Ishikawa (cell line): ENCODE measurements around the gene PRDM11.

Experiments used
- CEBPB ChIP-seq: IDR thresholded peaks from 2 replicates; pipeline ENCODE4 v1.6.1; 2012
- CREB1 ChIP-seq: IDR thresholded peaks from 2 replicates; pipeline ENCODE4 v1.6.1; 2012; ENCODE audit warnings: low read depth
- EGR1 ChIP-seq: IDR thresholded peaks from 2 replicates; pipeline ENCODE4 v1.6.1; 2012
- EP300 ChIP-seq: IDR thresholded peaks from 2 replicates; pipeline ENCODE4 v1.6.1; 2012; ENCODE audit warnings: borderline replicate concordance
- NFIC ChIP-seq: IDR thresholded peaks from 2 replicates; pipeline ENCODE4 v1.6.1; 2012
- RAD21 ChIP-seq: IDR thresholded peaks from 2 replicates; pipeline ENCODE4 v1.6.1; 2012; ENCODE audit warnings: low read depth
- TAF1 ChIP-seq: IDR thresholded peaks from 2 replicates; pipeline ENCODE4 v1.6.1; 2012; ENCODE audit warnings: low read depth, mild to moderate bottlenecking
- TCF12 ChIP-seq: IDR thresholded peaks from 2 replicates; pipeline ENCODE4 v1.6.1; 2012; ENCODE audit warnings: low read depth
- TEAD4 ChIP-seq: IDR thresholded peaks from 2 replicates; pipeline ENCODE4 v1.6.1; 2012
- YY1 ChIP-seq: IDR thresholded peaks from 2 replicates; pipeline ENCODE4 v1.6.1; 2012; ENCODE audit warnings: low read depth
- ZBTB7A ChIP-seq: IDR thresholded peaks from 2 replicates; pipeline ENCODE4 v1.6.1; 2012; ENCODE audit warnings: low read depth
- TF ChIP-seq, protein P1 (sequence below): IDR thresholded peaks from 2 replicates; pipeline ENCODE4 v1.6.1; 2012
- TF ChIP-seq, protein P2 (sequence below): IDR thresholded peaks from 2 replicates; pipeline ENCODE4 v1.6.1; 2012; ENCODE audit warnings: low read depth, mild to moderate bottlenecking

DNA sequence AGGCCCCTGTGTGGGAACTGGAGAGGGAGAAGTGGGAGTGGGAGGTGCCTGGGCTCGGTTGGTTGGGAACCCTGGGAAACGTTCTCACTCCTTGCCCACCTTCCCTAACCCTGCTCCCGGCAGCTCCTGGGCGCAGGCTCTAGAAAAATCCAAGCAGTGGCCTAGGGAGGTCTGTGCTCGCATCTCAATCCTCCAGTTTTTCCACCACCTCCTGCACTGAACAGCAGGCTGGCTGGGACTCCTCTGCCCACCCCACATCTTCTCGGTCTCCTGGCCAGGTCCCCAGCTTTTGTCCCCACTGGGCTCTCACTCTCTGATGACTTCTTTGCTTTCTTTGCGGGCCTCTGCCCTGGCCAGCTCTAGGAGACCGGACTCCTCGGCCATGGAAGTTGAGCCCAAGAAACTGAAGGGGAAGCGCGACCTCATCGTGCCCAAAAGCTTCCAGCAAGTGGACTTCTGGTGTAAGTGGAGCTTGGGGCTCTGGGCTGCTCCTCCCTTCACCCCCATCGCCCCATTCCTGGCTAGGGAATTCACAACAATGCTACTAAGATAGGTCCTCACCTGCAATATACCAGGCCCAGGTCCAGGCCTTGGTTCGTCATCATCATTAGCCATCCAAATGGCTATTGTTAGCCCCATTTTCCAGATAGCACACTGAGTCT lies 35.6 kb downstream of the PRDM11 start:
- TF ChIP-seq TAF1 = no peak
- TF ChIP-seq, protein P1, sequence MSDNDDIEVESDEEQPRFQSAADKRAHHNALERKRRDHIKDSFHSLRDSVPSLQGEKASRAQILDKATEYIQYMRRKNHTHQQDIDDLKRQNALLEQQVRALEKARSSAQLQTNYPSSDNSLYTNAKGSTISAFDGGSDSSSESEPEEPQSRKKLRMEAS = no peak
- no peak for TF ChIP-seq TCF12
- no peak for TF ChIP-seq CEBPB
- no peak for TF ChIP-seq YY1
- no peak for TF ChIP-seq NFIC
- TF ChIP-seq EP300 = no peak
- no peak for TF ChIP-seq ZBTB7A
- TF ChIP-seq RAD21 = no peak
- no peak for TF ChIP-seq CREB1
- TF ChIP-seq, protein P2, sequence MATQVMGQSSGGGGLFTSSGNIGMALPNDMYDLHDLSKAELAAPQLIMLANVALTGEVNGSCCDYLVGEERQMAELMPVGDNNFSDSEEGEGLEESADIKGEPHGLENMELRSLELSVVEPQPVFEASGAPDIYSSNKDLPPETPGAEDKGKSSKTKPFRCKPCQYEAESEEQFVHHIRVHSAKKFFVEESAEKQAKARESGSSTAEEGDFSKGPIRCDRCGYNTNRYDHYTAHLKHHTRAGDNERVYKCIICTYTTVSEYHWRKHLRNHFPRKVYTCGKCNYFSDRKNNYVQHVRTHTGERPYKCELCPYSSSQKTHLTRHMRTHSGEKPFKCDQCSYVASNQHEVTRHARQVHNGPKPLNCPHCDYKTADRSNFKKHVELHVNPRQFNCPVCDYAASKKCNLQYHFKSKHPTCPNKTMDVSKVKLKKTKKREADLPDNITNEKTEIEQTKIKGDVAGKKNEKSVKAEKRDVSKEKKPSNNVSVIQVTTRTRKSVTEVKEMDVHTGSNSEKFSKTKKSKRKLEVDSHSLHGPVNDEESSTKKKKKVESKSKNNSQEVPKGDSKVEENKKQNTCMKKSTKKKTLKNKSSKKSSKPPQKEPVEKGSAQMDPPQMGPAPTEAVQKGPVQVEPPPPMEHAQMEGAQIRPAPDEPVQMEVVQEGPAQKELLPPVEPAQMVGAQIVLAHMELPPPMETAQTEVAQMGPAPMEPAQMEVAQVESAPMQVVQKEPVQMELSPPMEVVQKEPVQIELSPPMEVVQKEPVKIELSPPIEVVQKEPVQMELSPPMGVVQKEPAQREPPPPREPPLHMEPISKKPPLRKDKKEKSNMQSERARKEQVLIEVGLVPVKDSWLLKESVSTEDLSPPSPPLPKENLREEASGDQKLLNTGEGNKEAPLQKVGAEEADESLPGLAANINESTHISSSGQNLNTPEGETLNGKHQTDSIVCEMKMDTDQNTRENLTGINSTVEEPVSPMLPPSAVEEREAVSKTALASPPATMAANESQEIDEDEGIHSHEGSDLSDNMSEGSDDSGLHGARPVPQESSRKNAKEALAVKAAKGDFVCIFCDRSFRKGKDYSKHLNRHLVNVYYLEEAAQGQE = no peak
- no peak for TF ChIP-seq TEAD4
- TF ChIP-seq EGR1 = no peak
